GM21737 (cell line): Measurements from ENCODE around the gene ACYP2.

Experiments
- ATAC-seq: cut with Tn5 transposase; IDR thresholded peaks from one replicate; pipeline ENCODE4 v1.9.1; 2021; ENCODE audit warnings: mild to moderate bottlenecking, moderate library complexity; ENCODE audit not compliant: unreplicated experiment

Gene ACYP2

GRCh38 chr2:54212456-54212855, 97.0 kb downstream of the ACYP2 start:
- no peak for ATAC-seq

- no peak for ATAC-seq
Measured at GRCh38 chr2:54213082-54213481, 97.7 kb downstream of the ACYP2 start.

- no peak for ATAC-seq
Measured at GRCh38 chr2:54224997-54225396, 109.6 kb downstream of the ACYP2 start.

- no peak for ATAC-seq
Measured at GRCh38 chr2:54226260-54226659, 110.8 kb downstream of the ACYP2 start.

DNA sequence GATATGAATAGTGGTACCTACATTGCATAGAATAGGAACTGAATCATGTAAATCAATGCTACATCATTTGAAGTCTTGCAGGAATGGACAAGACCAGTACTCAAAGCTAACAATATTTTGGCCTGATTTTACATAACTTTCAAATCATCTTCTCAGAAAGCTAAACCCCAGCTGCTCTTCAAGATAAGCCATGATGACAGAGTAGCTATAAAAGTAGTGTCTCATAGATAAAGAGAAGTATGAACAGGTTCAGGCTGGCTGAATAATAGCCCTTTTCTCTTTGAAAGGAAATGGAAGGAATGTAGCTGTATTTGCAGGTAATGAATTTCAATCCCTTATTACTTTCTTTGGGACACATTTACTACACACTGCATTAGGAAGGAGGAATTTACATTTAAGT, 112.4 kb downstream of the ACYP2 start:
- no peak for ATAC-seq

- ATAC-seq: no peak
Measured at GRCh38 chr2:54228945-54229344, 113.5 kb downstream of the ACYP2 start.

DNA sequence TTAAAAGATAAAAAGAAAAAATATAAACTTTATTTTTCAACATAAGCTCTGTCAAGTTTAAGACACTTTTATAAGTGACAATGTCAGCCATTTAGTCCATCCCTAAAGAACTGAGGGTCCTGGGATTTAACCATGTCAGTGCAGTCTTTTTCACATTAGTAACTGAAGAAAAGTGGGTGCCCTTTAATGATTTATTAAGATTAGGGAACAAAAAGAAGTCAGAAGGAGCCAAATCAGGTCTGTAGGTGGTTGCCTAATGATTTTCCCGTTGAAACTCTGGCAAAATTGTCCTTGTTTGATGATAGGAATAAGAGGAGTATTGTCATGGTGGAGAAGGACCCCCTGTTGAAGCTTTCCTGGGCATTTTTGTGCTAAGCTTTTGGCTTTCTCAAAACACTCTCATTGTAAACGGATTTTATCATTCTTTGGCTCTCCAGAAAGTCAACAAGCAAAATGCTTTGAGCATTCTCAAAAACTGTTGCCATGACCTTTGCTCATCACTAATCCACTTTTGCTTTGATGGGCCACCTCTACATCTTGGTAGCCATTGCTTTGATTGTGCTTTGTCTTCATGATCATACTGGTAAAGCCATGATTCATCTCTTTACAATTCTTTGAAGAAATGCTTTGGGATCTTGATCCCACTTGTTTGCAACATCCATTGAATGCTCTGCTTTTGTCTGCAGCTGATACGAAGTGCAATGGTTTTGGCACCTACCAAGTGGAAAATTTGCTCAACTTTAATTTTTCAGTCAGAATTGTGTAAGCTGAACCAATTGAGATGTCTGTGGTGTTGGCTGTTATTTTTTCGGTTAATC, 118.6 kb downstream of the ACYP2 start:
- no peak for ATAC-seq

DNA sequence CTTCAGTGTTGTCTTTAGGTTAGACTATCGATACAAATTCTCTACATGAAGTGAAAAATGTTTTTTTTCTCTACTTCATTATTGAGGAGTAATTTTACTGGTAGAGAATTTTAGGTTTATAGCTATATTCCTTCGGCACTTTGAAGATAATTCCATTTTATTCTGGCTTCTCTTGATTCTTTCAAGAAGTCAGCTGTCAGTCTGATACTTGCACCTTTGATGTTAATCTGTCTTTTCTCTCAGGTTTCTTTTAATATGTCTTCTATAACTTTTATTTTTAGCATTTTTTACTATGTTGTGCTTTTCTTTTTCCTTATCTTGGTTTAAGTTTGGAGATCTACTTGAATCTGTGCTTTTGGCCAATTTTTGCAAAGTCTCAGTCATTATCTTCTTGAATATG, 122.0 kb downstream of the ACYP2 start:
- no peak for ATAC-seq

DNA sequence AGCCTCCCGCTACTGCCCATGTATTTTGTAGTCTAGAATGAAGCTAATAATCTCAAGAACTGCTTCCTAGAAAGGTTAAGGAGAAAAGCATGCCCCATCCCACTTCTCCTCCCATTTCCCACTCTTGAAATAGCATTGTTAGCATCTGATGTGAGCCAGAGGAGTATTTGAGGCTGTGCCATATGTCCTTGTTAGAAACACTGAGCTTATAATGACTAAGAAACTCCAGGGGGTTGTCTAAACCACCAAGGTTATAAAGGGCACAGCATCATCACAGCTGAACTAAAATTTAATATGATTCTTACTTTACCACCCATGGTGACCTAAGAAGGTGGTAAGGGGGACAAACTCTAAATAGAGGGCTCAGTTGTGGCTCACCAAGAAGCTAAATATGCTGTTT, 124.0 kb downstream of the ACYP2 start:
- no peak for ATAC-seq

DNA sequence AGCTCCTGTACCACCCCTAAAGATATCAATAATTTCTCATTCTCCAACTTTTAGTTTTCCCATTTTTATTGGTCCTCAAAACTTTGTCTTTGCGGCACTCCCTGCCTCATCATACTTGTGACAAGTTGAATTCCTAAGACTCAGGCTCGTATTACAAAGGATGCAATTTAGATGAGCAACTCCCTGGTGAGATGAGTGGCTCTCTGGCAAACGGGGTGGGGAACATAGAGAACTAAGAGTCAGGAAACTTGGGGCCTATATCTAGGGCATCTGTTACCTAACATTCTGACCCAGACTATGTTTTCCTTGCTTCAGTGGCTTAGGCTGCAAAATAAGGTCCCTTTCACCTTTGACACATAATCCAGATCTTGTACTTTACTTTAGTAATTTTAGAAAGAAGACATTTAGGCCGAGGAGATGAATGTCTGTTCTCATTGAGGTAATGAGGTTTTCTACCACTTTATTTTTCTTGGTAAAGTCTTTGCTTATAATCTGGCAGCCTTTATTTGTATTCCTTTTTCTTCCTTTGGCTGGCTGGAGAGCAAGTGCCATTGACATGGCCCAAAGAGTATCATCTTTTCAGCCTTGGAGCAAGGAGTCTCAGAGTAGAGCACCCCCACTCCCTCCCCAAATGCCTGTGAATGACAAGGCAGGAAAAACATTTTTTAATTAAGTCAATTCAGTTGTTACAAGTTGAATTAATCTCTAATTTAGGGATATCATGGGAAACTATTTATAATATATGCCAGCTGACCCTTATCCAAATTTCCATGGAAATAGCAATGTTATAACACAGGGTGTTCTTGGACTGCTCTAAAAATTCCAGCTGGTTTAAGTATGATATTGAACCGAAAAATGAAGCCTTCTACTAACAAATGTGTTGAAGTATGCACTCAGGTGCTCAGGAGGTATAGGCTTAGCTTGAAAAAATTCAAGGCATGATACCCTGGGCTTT, 125.4 kb downstream of the ACYP2 start:
- ATAC-seq: no peak

DNA sequence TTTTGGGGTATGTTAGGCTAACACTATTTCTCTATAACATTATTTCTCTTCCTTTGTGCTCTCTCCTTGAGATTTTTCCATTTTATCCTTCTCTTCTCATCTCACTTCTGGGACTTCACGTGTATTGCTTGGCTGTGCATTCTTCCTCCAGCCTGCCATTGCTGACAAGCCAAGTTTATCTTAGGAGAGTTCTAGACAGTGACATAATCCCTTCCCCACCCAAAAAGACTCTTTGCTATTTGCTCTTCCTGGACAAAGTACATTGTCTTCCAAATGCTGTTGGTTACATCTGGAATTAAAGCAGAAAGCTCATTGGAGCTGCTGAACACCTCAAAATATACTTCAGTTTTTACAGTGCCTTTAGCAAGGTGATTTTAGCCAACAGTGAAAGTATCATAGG, 131.7 kb downstream of the ACYP2 start:
- no peak for ATAC-seq

GRCh38 chr2:54249629-54250028, 134.2 kb downstream of the ACYP2 start:
- ATAC-seq: no peak

DNA sequence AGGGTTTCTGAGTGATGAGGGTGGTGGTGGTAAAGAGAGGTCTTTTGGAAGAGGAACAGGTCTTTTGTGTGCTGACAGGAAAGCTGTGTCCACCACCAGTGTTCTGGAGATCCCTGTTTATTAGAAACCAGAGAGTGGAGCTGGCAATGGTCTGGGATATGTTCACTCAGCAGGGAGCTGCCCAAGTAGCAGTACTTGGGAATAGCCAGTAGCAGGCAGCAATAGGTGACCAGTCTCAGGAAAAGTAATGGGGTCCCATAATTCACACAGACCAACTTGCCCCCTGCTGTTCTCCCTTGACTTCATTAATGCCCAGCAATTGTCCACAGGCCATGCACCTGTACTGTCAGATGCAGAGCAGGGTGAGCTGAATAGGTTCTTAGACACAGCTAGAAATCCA, 138.8 kb downstream of the ACYP2 start:
- ATAC-seq: no peak

DNA sequence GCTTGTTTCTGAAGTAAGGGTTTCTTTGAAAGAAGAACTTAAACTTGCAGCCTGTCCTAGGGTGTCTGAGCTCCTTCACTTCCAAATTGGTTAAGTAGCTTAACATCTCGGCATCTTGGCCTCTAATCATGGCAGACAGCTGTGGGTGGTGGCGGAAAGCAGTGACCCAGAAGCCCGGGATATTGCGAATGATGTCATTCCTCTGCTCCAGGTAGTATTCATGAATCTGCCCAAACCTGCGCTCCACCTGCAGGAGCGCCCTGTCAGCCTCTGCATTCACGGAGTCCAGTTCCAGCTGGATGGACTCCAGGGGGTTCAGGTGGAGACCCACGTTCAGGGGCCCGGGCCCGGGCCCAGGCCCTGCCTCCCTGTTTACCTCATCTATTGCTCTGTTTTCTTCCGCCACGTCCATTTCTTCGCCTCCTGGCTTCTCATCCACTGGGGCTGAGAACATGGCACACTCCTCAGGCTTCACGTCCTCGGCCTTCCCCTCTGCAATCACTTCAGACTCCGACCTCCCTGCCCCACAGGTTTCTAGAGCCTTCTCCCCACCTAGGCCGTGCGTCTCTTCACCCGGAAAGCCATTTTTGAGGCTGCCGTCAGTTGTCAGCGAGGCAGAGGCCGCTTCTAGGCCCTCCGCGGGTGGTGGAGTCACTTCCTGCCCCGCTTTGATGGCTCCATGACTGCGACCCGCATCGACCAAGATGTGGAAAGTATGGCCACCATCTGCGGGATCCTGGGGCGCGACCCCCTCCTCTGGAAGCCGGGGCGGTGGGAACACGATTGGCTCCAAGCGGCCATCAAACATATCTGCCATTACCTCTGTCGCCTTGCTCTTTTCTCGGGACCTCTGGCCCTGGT, 140.0 kb downstream of the ACYP2 start:
- ATAC-seq: no peak

DNA sequence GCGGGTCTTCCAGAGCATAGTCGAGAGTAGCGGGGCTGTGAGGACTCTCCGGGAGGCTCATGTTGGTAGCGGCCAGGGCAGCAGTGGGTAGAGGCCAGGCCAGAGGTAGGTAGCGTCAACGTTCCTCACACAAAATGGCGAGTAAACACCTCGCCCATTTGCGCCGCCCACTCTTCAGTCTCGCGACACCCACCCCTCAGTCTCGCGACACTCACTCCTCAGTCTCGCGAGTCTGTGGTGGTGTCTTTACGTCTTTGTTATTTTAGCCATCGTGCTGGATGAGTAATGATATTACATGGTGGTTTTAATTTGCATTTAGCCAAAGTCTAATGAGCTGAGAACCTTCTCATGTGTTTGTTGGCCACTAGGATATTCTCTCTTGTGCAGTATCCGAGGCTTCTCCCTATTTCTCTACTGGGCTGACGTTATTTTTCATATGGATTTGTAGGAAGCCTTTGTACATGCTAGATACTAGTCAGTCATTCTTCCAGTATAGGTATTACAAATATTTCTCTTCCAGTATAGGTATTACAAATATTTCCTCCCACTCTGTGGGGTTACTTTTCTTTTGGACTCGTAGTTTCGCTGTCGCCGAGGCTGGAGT, 140.8 kb downstream of the ACYP2 start, which contains the start of gene TSPYL6:
Gene TSPYL6, minus strand, starts transcription at position 139 of the 604 bp plus-strand sequence. Its CDS starts 78 bp downstream, at position 61.
- ATAC-seq: no peak

DNA sequence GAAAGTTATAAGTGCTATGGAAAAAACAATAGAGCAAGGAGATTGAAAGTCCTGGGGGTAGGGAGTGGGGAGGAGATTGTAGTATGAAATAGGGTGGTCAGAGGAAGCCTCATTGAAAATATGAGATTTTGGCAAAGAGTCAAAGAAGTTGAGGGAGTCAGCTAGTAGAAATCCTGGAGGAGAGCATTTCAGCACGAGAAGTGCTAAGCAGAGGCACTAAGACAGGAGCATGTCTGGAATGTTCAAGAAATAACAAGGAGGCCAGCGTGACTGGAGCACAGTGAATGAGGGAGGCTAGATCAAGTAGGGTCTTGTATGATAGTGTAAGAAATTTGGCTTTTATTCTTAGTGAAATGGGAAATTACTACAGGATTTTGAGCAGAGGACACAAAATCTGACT, 142.8 kb downstream of the ACYP2 start:
- no peak for ATAC-seq

- no peak for ATAC-seq
Measured at GRCh38 chr2:54259413-54260240, 144.2 kb downstream of the ACYP2 start.

DNA sequence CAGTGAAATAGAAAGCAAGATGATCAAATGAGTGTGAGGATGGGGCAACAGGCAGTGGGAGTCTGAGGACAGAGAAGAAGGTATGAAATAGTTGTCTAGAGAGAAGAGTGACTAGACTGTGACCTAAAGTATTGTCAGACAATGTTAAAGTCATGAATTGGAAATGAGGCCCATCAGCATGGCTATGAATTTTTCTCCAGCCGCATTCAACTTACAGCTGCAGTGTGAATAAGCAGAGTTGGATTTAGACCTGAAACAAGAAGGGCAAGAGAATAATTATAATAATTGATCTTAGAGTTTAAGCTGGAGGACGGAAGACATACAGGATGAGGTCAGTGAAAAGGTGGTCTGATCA, 144.8 kb downstream of the ACYP2 start:
- ATAC-seq: no peak

- no peak for ATAC-seq
Measured at GRCh38 chr2:54261537-54261936, 146.1 kb downstream of the ACYP2 start.
